Measurements from ENCODE around the gene BMP10. TPM values are rescaled to one million over a fixed set of nuclear protein-coding genes. Genes with fewer than 3 reads are reported as not detected.
"Not testable (repeated sequence)": the region's sequence is repeated elsewhere in the genome, so short reads cannot be mapped to it uniquely, and the experiment has no call there.

Gene BMP10
- total RNA-seq, 3 donors from 2014 or later, result not detected

DNA sequence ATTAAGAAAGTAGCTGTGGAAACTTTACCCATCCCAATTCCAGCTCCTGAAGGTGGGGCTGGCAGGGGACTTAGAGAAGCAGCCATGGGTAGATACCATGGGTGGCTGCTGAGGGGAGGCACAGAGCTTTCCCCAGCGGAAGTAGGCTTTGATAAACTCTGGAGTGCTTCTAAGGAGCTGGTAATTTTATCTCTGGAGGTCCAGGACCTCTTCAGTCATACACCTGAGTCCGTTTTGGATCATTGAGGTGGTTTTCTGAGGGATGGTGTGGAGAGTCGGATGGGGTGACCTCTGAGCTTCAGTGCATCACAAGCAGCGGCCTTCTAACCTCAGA lies 36.7 kb upstream of the BMP10 start:
- Mint-ChIP-seq H3K27me3 (ENCODE audit: low read depth) (no peaks in the 10 kb centered on the region), H3K4me3 (peak overlapping the region; percentile 12), H3K9me3 (no peaks in the 10 kb centered on the region)

DNA sequence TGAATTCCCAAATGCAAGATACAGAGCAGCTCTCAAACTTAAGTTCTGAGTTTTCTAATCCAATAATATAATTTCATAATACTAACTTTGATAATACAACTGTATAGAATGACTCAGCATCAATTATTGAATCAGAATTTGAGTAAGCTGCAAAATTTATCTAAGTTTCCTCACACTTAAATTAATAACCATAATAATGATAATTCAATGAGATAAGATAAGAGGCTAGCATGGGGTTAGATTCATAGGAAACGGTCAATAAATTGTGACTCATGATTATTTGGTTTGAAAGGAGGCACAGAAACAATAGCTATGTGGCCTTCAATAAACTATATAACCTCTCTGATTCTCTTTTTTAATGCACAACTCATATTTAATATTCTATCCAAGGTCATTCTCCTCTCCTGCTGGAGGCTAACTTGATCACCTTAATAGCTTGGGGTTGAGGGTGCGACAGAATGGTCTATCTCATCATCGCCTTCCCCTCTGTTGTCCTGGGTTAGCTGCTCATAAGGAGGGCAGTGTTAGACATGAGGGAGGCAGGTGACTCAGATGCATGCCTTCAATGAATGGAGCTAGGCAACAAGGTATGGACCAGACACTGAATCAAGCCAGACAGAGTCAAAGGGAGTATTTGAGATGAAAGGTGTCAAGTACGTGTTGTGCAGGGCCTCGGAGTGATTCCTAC lies 36.2 kb upstream of the BMP10 start:
- H3K36me3 Mint-ChIP-seq (ENCODE audit: insufficient read depth), result no peaks in the 10 kb centered on the region
- ATAC-seq (no peak), DNase-seq (no peak)
- peaks cover 33% of the 10 kb centered on the region for H3K4me1 Mint-ChIP-seq (ENCODE audit: low read depth)
- H3K4me3 Mint-ChIP-seq, result no peak overlapping the region
- no peaks in the 10 kb centered on the region for H3K9me3 Mint-ChIP-seq
- no peaks in the 10 kb centered on the region for H3K27me3 Mint-ChIP-seq (ENCODE audit: low read depth)

More for the DNA sequence above, 36.7 kb upstream of the BMP10 start:
- H3K36me3 Mint-ChIP-seq (ENCODE audit: insufficient read depth), result no peaks in the 10 kb centered on the region
- ATAC-seq, result peak; percentile 2 to 4
- no peak for DNase-seq
- peaks cover 33% of the 10 kb centered on the region for H3K4me1 Mint-ChIP-seq (ENCODE audit: low read depth)

DNA sequence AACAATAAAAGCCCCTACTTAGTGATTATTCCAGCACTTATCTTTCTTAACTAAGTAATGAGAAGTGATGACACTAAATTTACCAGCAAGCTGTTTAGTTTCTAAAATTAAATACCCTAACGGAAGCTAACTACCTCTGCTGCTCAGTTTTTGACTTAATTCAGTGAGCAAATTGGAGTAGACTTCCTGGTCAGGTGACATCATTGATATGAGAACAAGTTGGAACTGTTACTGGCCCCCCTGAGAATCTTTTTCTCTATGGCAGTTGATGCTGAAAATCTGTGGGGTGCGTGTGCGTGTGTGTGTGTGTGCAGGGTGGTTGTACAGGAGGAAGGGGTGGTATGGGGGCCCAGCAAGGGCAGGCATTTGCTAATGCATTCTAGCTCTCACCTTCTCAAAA lies 35.5 kb upstream of the BMP10 start:
- Mint-ChIP-seq H3K27me3 (ENCODE audit: low read depth) (no peaks in the 10 kb centered on the region), H3K9me3 (peaks cover 2% of the 10 kb centered on the region), H3K36me3 (ENCODE audit: insufficient read depth) (no peaks in the 10 kb centered on the region), H3K4me1 (ENCODE audit: low read depth) (peaks cover 33% of the 10 kb centered on the region), H3K4me3 (no peak overlapping the region)
- no peak for ATAC-seq
- no peak for DNase-seq

DNA sequence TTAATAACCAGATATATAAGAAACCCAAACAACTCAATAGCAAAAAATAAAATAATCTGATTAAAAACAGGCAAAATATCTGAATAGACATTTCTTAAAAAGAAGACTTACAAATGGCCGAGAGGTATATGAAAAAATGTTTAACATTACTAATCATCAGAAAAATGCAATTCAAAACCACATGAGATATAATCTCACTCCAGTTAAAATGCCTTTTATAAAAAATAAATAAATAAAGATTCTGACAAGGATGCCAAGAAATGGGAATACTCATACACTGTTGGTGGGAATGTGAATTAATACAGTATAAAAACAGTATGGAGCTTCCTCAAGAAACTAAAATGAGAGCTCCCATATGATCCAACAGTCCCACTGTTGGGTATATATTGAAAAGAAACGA lies 33.9 kb upstream of the BMP10 start:
- Mint-ChIP-seq H3K4me3 (no peak overlapping the region), H3K36me3 (ENCODE audit: insufficient read depth) (no peaks in the 10 kb centered on the region), H3K27me3 (ENCODE audit: low read depth) (no peaks in the 10 kb centered on the region), H3K9me3 (peaks cover 7% of the 10 kb centered on the region), H3K4me1 (ENCODE audit: low read depth) (peaks cover 29% of the 10 kb centered on the region)
- no peak for ATAC-seq
- DNase-seq, result no peak

DNA sequence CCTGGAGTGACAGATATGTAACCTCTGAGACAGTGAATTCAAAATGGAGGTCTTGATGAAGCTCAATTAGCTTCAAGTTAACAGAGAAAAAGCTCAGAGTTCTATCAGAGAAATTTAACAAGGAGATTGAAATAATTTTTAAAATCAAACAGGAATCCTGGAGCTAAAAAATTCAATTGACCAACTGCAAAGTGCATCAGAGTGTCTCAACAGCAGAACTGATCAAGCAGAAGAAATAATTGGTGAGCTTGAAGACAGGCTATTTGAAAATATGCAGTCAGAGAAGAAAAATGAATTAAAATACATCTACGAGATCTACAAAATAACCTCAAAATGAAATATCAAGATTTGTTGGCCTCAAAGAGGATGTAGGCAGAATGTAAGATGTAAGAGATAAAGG lies 30.4 kb upstream of the BMP10 start:
- Mint-ChIP-seq H3K9me3 (peaks cover 7% of the 10 kb centered on the region), H3K4me1 (ENCODE audit: low read depth) (no peaks in the 10 kb centered on the region), H3K27me3 (ENCODE audit: low read depth) (peaks cover 2% of the 10 kb centered on the region), H3K4me3 (no peak overlapping the region), H3K36me3 (ENCODE audit: insufficient read depth) (no peaks in the 10 kb centered on the region)
- DNase-seq (no peak), ATAC-seq (no peak)

DNA sequence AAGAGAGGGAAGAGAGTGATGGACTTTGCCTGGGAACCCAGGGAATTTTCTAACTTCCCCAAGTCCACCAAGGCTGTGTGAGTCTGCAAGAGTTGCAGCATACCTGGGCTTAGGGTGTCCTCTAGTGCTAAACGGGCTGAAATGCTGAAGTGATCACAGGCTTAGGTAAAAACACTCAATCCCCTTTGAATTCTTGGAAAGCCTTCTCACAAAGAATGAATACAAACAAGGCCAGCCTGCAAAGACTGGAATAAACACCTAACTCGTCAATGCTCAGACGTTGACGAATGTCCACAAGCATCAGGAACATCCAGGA lies 30.0 kb upstream of the BMP10 start:
- Mint-ChIP-seq H3K9me3 (peaks cover 7% of the 10 kb centered on the region), H3K4me3 (no peak overlapping the region), H3K27me3 (ENCODE audit: low read depth) (peaks cover 4% of the 10 kb centered on the region), H3K36me3 (ENCODE audit: insufficient read depth) (no peaks in the 10 kb centered on the region), H3K4me1 (ENCODE audit: low read depth) (no peaks in the 10 kb centered on the region)
- DNase-seq (no peak), ATAC-seq (no peak)

DNA sequence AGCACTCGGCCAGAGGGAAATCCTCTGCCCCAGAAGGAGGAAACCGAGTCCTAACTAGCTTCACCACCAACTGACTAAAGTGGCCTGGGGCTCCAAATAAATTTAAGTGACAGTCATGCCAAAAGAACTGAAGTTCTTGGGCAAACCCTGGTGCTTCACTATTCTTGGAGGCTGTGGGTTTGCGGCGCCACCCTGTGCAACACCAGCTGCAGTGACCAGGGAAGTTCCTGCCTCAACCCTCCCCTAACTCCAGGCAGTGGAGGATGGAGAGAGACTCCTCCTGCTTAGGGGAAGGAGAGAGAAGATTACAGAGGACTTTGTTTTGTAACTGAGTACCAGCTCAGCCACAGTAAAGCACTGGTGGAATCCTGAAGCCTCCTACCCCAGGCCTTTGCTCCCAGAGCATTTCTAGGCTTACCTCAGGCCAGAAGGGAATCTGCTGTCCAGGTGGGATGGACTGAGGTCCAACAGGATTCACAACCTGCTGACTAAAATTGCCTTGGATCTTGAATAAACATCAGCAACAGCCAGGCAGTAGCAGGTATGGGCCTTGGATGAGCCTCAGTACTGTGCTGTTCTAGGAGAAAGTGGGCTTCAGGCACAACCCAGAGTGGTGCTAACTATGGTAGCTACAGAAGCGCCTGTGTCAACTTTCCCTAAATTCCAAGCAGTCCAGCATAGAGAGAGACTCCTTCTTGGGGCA lies 29.4 kb upstream of the BMP10 start:
- H3K4me3 Mint-ChIP-seq, result no peak overlapping the region
- H3K36me3 Mint-ChIP-seq (ENCODE audit: insufficient read depth), result no peaks in the 10 kb centered on the region
- no peaks in the 10 kb centered on the region for H3K4me1 Mint-ChIP-seq (ENCODE audit: low read depth)
- ATAC-seq (no peak), DNase-seq (no peak)
- peaks cover 7% of the 10 kb centered on the region for H3K9me3 Mint-ChIP-seq
- H3K27me3 Mint-ChIP-seq (ENCODE audit: low read depth), result peaks cover 4% of the 10 kb centered on the region

DNA sequence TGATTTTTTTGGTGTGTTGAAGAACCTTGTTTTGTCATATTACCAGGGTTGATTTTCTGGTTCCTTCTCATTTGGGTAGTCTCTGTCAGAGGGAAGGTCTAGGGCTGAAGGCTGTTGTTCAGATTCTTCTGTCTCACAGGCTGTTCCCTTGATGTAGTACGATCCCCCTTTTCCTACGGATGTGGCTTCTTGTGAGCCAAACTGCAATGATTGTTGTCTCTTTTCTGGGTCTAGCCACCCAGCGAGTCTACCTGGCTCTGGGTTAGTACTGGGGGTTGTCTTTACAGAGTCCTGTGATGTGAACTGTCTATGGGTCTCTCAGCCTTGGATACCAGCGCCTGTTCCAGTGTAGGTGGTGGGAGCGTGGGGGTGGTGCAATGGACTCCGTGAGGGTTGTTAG lies 24.8 kb upstream of the BMP10 start:
- not testable (repeated sequence) for ATAC-seq; H3K4me3 Mint-ChIP-seq; H3K4me1 Mint-ChIP-seq (ENCODE audit: low read depth); H3K36me3 Mint-ChIP-seq (ENCODE audit: insufficient read depth); H3K27me3 Mint-ChIP-seq (ENCODE audit: low read depth); H3K9me3 Mint-ChIP-seq; DNase-seq

DNA sequence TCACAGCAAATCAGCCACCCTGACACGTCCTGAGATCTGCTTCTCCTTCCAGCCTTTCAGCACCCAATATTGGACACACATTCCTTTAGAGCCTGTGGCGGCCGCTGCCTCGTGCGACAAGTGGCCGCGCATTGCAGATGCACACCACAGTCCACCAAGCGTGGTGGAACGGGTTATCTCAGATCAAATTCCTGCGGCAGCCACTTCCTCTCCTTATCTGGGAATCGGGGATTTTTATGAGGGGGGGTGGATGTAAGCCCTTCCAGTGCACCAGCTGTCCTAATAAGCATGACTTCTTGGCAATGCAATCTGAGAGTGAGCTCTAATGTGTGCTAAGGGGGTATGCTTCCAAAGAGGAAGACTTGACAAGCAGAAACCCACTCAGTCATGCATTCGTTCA lies 18.3 kb upstream of the BMP10 start:
- DNase-seq, result no peak
- no peaks in the 10 kb centered on the region for H3K36me3 Mint-ChIP-seq (ENCODE audit: insufficient read depth)
- H3K9me3 Mint-ChIP-seq, result no peaks in the 10 kb centered on the region
- ATAC-seq, result no peak
- no peaks in the 10 kb centered on the region for H3K4me1 Mint-ChIP-seq (ENCODE audit: low read depth)
- no peaks in the 10 kb centered on the region for H3K27me3 Mint-ChIP-seq (ENCODE audit: low read depth)
- no peak overlapping the region for H3K4me3 Mint-ChIP-seq

DNA sequence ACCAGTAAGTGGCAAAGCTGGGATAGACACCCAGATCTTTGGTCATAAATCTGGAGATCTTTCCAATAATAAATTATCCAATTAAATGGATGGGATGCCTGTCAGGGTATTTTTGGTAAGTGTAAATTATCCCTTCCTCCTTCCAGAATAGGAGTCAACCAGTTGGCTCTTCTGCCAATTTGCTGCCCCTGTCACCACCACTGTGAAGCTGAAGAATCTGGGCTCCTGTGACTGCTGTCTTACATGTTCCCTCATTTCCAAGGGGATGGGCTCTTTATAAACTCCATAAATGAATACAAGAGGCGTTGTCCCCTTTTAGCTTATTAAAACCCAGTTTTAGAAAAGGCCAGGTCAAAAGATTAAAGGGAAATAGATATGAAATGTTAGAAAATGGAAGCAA lies 17.8 kb upstream of the BMP10 start:
- ATAC-seq (no peak), DNase-seq (no peak)
- no peaks in the 10 kb centered on the region for H3K36me3 Mint-ChIP-seq (ENCODE audit: insufficient read depth)
- no peaks in the 10 kb centered on the region for H3K9me3 Mint-ChIP-seq
- no peak overlapping the region for H3K4me3 Mint-ChIP-seq
- H3K27me3 Mint-ChIP-seq (ENCODE audit: low read depth), result no peaks in the 10 kb centered on the region
- no peaks in the 10 kb centered on the region for H3K4me1 Mint-ChIP-seq (ENCODE audit: low read depth)

DNA sequence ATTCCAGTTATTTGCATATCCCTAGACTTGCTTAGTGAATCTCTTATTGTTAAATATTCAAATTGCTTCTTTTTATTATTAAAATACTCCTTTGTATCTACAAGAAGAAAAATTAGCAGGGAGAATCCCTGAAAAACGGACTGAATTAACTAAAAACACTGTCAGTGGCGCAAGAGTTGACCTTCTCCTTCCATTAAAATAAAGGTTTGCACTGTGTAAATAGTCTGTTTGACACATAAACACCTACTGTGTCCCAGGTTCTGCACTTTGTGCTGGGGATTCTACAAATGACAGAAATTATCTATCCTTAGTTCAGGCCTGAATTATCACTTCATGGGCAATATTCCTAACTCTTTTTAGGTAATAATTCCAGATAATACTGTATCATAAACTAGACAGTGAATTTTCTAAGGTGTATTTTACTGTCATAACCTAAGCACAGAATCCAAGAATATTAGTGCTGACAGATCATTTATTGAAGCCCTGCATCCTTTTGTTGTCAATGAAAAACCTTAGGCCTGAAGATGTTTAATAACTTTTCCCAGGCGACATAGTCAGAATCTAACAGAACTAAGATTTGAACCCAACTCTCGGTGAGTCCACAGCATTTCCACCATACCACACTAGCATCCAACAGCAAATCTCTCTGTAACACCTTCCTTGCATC lies 17.0 kb upstream of the BMP10 start:
- DNase-seq, result no peak
- Mint-ChIP-seq H3K4me1 (ENCODE audit: low read depth) (no peaks in the 10 kb centered on the region), H3K9me3 (no peaks in the 10 kb centered on the region), H3K36me3 (ENCODE audit: insufficient read depth) (no peaks in the 10 kb centered on the region), H3K27me3 (ENCODE audit: low read depth) (no peaks in the 10 kb centered on the region), H3K4me3 (no peak overlapping the region)
- ATAC-seq, result no peak

DNA sequence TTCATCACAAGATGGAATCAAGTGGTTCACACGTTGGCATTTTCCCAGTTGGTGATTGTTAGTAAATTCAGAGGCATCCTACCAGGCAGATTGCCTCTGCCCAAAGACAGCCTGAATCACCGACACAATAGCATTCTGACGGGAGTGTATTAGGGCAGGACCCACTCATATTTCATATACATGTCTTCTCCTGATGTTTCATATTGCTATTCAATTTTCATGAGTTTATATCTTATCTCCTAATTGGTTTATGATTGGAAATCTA lies 14.5 kb upstream of the BMP10 start:
- Mint-ChIP-seq H3K4me3 (no peak overlapping the region), H3K9me3 (no peaks in the 10 kb centered on the region), H3K27me3 (ENCODE audit: low read depth) (peaks cover 1% of the 10 kb centered on the region), H3K36me3 (ENCODE audit: insufficient read depth) (no peaks in the 10 kb centered on the region), H3K4me1 (ENCODE audit: low read depth) (no peaks in the 10 kb centered on the region)
- DNase-seq (no peak), ATAC-seq (no peak)

DNA sequence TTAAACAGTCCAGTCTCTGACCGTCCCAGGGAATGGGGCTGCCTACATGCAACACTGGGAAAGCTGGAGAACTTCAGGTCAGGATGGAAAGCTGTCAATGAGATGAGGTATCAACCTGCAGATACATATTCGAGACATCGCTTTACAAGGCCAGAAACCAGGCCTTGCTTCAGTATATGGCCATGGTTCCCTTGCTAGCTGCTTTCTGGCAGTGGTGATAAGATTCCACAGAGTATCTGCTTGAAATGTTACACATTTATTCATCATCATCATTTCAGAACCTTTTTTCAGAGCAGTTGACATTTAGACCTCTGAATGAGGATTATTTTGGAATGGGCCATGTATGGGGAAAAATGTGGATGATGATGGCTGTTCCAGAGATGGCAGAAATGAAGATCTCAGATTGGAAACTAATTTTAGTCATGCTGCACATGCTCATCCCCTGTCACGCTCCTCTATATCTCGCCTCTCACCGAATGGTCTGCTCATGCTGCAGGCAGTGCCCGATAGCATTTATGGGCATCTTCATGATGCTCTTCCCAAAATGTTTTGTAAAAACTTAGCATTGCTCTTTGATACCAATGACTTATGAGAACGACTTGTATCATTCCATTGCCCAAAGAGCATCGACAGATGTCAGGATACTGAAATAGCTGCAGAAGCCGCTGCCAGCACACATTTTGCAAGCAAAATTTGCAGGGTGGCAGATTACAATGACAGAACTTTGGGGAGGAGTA lies 14.0 kb upstream of the BMP10 start:
- Mint-ChIP-seq H3K27me3 (ENCODE audit: low read depth) (peaks cover 3% of the 10 kb centered on the region), H3K36me3 (ENCODE audit: insufficient read depth) (no peaks in the 10 kb centered on the region), H3K4me3 (no peak overlapping the region), H3K9me3 (no peaks in the 10 kb centered on the region), H3K4me1 (ENCODE audit: low read depth) (no peaks in the 10 kb centered on the region)
- no peak for DNase-seq
- no peak for ATAC-seq

DNA sequence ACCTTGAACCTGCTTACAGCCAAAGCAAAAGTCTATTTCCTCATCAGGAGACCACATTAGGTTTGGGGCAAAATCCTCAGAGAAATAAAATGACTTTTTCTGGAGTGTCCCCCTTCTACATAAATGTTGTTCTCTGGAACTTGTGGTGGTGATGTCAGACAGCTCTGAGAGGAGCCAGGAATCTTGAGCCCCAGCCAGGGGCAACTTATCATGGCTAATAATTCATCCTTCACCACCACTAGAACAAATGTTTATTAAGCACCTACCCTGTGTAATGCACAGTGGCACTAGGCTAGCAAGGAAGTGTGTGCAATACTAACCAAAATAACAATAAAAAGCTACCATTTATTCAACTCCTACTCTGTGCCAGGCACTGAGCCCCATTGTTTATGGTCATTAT lies 9.0 kb upstream of the BMP10 start:
- H3K4me1 Mint-ChIP-seq (ENCODE audit: low read depth), result no peaks in the 10 kb centered on the region
- DNase-seq, result no peak
- H3K27me3 Mint-ChIP-seq (ENCODE audit: low read depth), result peaks cover 7% of the 10 kb centered on the region
- no peaks in the 10 kb centered on the region for H3K9me3 Mint-ChIP-seq
- no peak overlapping the region for H3K4me3 Mint-ChIP-seq
- no peak for ATAC-seq
- H3K36me3 Mint-ChIP-seq (ENCODE audit: insufficient read depth), result no peaks in the 10 kb centered on the region

DNA sequence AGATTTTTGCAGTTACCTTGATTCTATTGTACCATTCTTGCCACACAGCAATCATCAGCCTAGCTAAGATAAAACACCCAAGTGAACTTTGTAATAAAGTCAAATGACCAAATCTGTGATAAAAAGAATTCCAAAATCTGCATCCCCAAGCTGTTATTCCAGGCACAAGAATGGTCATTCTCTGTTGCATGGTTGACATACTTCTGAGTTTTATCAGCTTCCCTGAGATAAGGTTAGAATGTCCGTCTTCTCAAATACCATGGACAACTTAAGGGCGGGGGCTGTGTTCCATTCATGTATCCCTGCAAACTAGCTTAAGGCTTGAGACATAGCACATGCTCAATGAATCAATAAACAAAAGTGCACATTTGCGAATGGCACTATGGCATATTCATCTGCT lies 8.1 kb upstream of the BMP10 start:
- no peak for ATAC-seq
- DNase-seq, result no peak

More for the DNA sequence above, 8.1 kb upstream of the BMP10 start:
- H3K9me3 Mint-ChIP-seq, result no peaks in the 10 kb centered on the region
- H3K36me3 Mint-ChIP-seq (ENCODE audit: insufficient read depth), result no peaks in the 10 kb centered on the region
- H3K4me1 Mint-ChIP-seq (ENCODE audit: low read depth), result no peaks in the 10 kb centered on the region
- no peak overlapping the region for H3K4me3 Mint-ChIP-seq
- peaks cover 7% of the 10 kb centered on the region for H3K27me3 Mint-ChIP-seq (ENCODE audit: low read depth)
